HG02759 (cell line): Measurements from ENCODE around the gene DTX3L.

Experiments
- ATAC-seq: cut with Tn5 transposase; IDR thresholded peaks from one replicate; pipeline ENCODE4 v1.9.1; 2021; ENCODE audit warnings: mild to moderate bottlenecking, moderate library complexity; ENCODE audit not compliant: unreplicated experiment

Gene DTX3L

DNA sequence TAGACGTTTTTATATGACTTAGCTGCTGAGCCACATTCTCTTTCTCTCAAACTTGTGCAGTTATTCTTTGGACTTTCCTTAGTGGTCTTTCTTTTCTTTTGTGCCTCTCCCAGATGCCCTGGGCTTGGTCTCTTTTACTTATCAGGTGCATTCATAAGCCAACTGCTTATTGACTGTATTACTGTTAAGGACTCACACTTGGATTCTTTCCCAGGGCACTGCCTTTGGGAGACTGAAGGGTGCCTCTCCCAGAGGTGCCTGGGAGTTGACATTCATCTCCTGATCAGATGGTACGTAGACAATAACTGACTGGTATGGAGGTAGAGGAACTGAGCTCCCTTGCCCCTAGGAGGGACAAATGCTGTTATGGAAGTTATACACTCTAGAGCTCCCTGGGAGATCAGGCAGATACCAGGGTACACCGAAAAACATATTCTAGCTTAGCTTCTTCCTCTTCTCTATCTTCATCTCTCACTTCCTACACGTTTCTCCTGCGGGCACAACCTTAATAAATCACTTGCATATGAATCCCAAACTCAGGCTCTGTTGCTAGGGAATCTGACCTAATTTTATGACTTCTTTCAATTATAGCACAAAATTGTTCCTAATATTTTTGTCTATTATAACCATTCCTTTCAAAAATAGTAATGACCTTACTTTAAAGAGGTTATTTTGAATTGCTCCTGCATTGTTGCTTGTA, 38.0 kb downstream of the DTX3L start:
- no peak for ATAC-seq

DNA sequence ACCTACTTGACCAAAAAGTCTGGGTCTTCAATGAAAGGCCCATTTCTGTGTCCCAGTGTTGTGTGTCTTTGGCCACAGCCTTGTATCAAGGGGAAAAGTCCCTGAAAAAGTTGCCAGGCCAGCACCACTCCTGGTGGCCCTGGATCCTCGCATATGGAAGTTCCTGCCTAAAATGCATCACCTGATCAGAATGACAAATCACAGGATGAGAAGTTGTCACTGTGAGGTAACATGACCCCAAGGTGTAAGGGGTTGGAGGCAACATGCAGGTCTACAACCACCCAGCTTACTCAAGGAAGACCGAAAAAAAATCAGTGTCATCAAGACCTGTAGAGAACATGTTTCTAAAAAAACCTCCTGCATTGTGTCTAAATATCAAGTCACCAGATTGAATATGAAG, 38.9 kb downstream of the DTX3L start:
- no peak for ATAC-seq

DNA sequence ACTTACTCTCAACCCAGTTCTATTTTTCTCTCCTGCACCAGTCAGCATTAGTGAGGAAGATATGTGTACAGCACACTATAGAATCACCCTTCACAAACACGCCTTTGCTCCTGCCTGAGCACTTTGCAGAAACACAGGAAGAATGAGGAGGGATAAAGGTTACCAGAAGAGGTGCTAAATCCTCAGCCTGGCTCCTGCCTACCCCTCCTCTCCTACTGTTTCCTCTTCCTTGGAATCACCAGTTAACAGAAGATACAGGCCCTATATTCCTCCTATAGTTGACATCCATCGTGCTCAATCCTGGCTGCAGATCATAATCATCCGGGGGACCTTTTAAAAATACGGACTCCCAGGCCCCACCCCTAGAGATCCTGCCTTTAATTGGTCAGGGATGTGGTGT, 42.2 kb downstream of the DTX3L start:
- ATAC-seq, result no peak

DNA sequence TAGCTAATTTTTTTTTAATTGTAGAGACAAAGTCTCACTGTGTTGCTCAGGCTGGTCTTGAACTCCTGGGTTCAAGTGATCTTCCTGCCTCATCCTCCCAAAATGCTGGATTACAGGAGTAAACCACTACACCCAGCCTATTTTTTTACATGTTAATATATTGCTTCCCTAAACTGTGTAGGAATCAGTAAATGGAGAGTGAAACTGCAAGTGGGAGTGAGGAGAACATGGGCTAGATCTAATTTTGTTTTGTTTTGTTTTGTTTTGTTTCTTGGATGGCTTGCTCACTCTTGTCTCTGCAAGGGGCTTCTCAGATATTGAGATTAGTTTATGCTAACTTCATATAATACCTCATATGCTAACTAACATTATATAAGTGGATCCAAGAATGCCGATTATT, 44.8 kb downstream of the DTX3L start:
- no peak for ATAC-seq

DNA sequence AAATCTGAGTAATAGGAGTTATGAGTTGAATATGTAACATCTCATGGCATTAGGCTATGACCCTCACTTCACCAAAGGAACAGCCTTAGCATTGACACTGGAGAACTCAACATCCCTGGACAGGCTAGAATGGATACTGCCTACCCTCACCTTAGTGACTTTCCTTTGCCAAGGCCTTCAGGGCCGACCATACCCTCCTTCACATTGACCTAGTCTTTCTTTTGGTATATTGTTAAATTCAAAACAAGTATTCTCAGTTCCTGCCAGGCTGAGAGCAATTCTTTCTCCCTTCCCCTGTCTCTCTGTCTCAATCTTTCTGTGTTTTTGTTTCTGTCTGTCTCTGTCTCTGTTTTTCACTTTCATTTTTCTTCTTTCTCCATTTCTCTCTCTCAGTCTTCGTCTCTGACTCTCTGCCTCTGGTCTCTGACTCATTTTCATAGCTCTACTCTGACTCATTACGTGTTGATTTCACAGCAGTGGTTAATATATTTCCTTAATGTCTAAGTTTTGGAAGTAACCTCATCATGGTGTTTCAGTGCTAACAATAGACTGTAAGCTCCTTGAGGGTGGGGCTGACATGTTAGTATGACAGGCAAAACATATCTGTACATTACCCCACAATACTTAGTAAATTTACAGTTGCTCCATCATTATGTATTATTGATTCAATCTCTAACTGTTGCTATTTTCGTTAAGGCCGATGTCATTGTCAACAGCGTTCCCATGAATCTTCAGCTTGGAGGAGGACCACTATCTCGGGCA, 45.8 kb downstream of the DTX3L start:
- ATAC-seq, result peak; percentile 95

DNA sequence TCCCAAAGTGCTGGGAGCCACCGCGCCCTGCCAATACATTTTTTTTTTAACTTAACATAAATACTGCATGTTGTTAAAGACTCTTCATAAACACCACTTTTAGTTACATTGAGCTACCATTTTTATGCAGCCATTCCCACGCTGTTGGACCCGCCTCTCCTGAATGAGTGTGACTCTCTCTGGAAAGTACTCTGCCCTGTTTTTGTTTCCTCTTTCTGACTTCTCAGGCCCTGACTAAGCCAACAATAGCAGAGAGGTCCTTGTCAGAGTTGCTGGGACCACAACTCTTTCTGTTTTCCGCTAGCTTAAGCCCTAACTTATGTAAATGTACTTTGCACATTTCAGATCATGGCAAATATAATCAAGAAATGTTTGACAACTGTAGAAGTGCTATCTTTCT, 48.6 kb downstream of the DTX3L start:
- no peak for ATAC-seq

DNA sequence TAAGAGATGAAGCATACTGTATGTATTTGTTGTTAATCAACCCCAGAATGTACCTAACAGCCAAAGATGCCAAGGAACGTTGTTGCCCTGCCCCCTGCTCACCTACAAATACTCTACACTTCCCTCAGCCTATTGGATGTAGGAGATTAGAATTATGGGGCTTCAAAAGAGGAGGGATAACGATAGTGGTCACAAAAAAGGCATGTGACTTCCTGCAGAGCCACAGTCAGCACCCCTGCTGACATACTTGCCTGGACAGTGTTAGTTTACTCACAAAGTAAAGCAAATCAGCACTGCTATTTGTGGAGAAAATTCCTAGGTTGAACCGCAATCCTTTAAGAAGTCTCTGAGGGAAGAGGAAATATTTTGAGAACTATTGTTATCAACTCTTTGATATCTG, 51.2 kb downstream of the DTX3L start:
- ATAC-seq, result no peak

DNA sequence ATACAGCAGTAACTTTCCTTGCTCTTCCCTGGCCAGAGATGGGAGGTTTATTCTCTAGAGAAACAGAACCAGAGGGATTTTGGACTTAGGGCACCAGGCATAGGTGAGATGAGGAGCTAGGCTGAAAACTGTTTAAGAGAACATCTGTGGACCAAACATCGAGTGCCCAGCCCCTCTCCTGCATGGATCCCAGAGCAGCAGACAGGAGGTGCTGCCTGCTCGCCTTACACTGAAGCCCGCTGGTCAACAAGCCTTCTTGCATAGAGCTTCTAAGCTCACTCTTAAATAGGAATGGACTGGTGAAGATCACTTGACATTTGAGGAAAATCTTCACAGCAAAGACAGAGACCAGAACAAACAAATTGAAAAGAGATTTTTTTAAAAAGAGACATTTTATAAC, 54.5 kb downstream of the DTX3L start:
- no peak for ATAC-seq

DNA sequence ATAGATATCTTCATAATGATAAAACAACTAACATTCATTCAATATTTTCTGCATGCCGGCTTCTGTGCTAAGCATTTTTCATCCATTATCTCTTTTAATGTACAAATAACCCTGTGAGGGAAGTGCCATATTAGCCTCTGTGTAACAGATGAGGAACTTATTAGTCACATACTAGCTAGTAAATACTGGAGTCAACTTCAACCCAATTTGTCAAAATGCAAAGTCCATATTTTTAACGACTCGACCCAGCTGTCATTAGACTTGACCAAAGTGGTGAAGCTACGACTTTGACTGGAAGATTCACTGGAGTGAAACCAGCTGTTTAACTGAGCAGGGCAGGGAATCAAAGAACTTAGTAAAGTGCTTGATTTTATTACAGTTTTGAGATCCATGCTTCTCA, 54.9 kb downstream of the DTX3L start:
- ATAC-seq, result no peak

DNA sequence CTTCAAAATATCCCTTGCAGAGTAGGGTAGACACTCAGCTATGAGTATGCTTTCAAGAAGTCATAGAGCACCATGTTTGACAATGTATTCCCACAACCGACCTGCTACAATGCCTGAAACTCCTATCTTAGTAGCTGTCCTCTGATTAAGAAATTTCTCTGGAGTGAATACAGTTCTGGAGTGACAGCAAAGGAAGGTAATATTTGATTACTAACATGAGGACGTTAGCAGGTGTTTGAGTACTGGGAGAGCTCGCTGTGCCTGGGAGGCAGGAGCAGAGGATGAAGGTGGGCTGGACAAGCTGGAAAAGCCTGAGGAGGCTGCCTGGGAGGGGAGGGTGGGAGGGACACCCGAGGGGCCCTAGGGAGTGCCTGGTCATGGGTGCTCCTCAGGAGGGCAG, 56.3 kb downstream of the DTX3L start:
- no peak for ATAC-seq

DNA sequence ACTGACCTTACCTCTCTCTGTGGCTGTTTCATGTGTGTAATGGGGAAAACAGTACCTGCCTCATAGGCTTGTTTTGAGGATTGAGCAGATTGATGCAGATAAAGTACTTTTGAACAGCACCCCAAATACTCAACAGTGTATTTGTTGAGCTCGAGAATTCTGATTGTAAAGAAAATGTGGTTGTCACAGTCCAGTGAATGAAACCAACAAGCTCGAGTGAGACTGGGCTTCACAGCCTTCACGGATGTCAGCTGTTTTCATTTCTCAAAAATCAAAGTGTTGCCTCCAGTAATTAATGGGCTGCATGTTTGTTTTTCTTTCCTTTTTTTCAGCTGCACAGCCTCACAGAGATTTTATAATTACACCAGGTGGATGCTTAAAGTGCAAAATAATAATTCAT, 57.0 kb downstream of the DTX3L start:
- ATAC-seq, result peak; percentile 53

DNA sequence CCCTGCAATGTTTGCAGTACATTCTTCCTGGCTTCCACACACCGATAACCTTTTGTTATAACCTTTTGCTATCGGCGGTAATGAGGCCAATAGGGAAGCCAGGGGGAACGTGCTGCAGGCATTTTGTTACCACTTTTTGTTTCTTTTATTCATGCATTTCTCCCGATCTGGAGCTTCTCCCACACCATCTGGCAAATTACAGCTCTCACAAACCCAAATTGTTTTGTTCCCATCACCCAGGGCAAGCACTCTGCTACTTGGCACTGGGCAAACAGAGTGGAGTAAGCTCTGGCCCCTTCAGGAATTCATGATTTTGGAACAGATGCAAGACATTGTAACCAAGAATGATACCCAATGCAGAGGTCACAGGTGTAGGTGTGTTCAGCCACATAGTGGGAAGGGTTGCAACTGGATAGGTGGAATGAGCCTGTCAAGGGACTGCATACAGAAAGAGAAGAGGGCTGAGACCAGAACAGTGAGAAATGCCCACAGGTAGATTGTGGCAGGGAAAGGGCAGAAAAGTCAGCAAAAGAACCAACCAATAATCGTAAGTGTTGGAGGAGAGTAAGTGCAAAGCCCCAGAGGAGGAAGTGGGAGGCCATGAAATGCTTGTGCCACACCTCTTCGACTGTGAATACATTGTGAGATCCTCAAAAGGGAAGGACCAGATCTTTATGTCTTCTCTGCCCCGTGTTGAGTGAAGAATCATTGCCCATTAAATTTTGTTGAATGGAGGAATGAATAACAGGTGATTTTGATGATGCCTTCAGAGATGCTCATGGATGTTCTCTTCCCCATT, 59.1 kb downstream of the DTX3L start:
- ATAC-seq, result no peak
